ENCODE data around the gene ATF3.

GRCh38 chr1:212668477-212668876 lies 59.9 kb downstream of the ATF3 start:
- TF ChIP-seq CTCF (IDR thresholded peaks at IDR 0.05): no peak
- TF ChIP-seq POLR2A (IDR thresholded peaks at IDR 0.05): no peak

All from uterus (tissue), 2 donors.